Chondrocyte (in vitro differentiated cells): ENCODE data around the gene LPCAT1. TPM values are rescaled to one million over a fixed set of nuclear protein-coding genes. Genes with fewer than 3 reads are reported as not detected.
A peak's percentile ranks its signal among the peaks of the same experiment; 100 is the strongest.

Experiments
- DNase-seq: peaks from one replicate; pipeline ENCODE4 v3.0.0; 2021; ENCODE audit warnings: mixed read lengths, low spot score
- H3K27ac Mint-ChIP-seq: one replicate; pipeline ENCODE4 v1.8.0; 2021; ENCODE audit warnings: mild to moderate bottlenecking, moderate library complexity, mixed read lengths; ENCODE audit not compliant: unreplicated experiment
- H3K27me3 Mint-ChIP-seq: 2 replicates; pipeline ENCODE4 v1.8.0; 2021; ENCODE audit warnings: low read depth, mixed read lengths
- H3K36me3 Mint-ChIP-seq: 2 replicates; pipeline ENCODE4 v1.8.0; 2021; ENCODE audit warnings: low read depth, mixed read lengths
- H3K4me1 Mint-ChIP-seq: 2 replicates; pipeline ENCODE4 v1.8.0; 2021; ENCODE audit warnings: low read depth, mild to moderate bottlenecking, mixed read lengths
- H3K4me3 Mint-ChIP-seq: one replicate; pipeline ENCODE4 v1.8.0; 2021; ENCODE audit warnings: mild to moderate bottlenecking, moderate library complexity, mixed read lengths; ENCODE audit not compliant: unreplicated experiment
- H3K9me3 Mint-ChIP-seq: 2 replicates; pipeline ENCODE4 v1.8.0; 2021; ENCODE audit warnings: low read depth, mixed read lengths
- total RNA-seq: library from RNA; stranded (reverse); gene quantifications from 3 replicates; pipeline ENCODE4 v1.2.1, GENCODE V29; 2021
- TF ChIP-seq, protein P1 (sequence below): fragments of 200-600 bp; sonication (generic); IDR thresholded peaks from 2 replicates; pipeline ENCODE4 v1.5.0; 2021; ENCODE audit warnings: antibody characterized with exemption, mild to moderate bottlenecking, moderate library complexity

Gene LPCAT1
- total RNA-seq, 1 donor from 2014 or later = 49.4 TPM

DNA sequence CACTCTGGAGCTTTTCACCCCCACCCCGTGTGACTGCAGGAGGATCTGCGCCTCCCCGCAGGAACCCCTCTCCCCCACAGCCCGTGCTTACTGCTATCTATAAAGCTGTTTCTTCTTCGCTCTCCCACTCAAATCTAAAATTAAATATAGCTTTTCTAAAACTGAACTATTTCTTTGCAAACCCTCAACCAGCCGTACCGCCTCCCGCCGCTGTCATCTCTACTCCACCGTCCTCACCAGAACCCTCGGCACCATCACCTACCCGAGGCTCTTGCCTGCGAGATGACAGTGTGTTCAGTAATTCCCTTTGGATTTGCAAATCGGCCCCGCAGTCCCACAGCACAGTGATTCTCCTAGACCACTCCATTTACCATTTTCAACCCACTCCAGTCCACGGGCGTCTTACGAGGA lies 13.6 kb downstream of the LPCAT1 start:
- no peak overlapping the region for H3K27ac Mint-ChIP-seq

DNA sequence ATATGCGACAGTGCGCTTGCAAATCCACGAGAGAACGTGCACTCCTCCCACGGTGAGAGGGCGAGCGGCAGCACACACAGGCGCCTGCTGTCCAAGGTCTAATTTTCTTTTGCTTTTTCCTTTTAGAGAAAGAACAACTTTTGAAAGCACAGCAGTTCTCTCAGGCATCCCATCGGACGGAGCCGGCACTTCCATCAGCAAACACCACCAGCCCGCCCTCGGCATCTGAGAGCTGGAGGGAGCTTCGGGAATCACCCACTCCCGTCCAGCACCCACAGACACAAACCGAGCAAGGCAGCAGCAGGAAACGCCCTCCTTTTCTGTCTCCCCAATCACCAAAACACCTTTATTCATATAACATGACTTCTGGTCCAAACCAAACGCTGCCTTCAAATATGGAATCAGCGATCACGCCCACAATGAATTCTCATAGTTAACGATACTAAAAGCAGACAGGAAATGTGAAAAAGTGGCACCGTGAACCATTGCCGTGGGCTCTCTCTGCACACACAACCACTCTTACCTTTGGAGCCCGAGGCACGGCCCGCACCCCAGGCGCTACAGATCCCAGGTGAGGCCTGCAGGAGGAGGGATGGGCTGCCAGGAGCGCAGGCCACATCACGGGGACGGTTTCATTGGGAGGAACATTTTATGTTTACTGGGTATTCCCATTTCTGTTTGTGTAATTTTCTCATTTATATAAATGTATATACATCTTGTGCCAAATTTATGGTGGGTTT lies 14.2 kb downstream of the LPCAT1 start:
- no peaks in the 10 kb centered on the region for H3K27me3 Mint-ChIP-seq
- TF ChIP-seq, protein P1, sequence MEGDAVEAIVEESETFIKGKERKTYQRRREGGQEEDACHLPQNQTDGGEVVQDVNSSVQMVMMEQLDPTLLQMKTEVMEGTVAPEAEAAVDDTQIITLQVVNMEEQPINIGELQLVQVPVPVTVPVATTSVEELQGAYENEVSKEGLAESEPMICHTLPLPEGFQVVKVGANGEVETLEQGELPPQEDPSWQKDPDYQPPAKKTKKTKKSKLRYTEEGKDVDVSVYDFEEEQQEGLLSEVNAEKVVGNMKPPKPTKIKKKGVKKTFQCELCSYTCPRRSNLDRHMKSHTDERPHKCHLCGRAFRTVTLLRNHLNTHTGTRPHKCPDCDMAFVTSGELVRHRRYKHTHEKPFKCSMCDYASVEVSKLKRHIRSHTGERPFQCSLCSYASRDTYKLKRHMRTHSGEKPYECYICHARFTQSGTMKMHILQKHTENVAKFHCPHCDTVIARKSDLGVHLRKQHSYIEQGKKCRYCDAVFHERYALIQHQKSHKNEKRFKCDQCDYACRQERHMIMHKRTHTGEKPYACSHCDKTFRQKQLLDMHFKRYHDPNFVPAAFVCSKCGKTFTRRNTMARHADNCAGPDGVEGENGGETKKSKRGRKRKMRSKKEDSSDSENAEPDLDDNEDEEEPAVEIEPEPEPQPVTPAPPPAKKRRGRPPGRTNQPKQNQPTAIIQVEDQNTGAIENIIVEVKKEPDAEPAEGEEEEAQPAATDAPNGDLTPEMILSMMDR = no peak
- peak; percentile 49 for DNase-seq
- peaks cover 10% of the 10 kb centered on the region for H3K36me3 Mint-ChIP-seq
- H3K27ac Mint-ChIP-seq = no peak overlapping the region
- no peak overlapping the region for H3K4me3 Mint-ChIP-seq
- no peaks in the 10 kb centered on the region for H3K9me3 Mint-ChIP-seq
- no peaks in the 10 kb centered on the region for H3K4me1 Mint-ChIP-seq

More for the DNA sequence above, 13.6 kb downstream of the LPCAT1 start:
- no peaks in the 10 kb centered on the region for H3K4me1 Mint-ChIP-seq
- peak; percentile 68 for DNase-seq
- H3K27me3 Mint-ChIP-seq = no peaks in the 10 kb centered on the region
- H3K36me3 Mint-ChIP-seq = peaks cover 10% of the 10 kb centered on the region
- H3K9me3 Mint-ChIP-seq = no peaks in the 10 kb centered on the region
- H3K4me3 Mint-ChIP-seq = no peak overlapping the region
- TF ChIP-seq, protein P1 = no peak

DNA sequence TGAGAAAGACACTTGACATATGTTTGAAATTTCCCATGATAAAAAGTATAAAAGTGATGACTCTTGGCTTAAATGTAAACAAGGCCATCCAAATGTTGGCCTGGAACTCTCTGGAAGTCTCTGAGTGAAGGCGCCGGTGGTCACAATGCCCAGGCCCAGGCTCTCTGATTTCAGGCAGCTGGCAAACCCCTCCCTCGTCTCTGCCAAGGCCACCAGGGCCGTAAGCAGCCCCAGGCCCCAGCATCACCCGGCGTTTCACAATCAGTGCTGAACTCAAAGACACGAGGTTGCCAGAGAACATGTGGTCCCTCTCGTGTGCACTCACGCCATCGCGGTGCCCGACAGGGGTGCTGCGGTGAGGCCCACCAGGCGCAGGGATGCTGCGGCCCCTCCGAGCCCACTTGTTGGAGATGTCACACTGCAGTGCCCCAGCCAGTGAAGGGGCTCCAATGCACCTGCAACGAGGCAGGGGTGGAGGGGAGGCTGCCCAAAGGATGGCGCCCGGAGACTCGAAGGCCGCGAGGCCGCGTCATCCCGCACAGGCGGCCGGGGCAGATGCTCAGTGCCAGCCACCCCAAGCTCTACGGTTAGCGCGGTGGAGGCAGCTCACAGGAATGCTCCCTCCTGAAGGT lies 15.0 kb downstream of the LPCAT1 start:
- DNase-seq = peak; percentile 93

DNA sequence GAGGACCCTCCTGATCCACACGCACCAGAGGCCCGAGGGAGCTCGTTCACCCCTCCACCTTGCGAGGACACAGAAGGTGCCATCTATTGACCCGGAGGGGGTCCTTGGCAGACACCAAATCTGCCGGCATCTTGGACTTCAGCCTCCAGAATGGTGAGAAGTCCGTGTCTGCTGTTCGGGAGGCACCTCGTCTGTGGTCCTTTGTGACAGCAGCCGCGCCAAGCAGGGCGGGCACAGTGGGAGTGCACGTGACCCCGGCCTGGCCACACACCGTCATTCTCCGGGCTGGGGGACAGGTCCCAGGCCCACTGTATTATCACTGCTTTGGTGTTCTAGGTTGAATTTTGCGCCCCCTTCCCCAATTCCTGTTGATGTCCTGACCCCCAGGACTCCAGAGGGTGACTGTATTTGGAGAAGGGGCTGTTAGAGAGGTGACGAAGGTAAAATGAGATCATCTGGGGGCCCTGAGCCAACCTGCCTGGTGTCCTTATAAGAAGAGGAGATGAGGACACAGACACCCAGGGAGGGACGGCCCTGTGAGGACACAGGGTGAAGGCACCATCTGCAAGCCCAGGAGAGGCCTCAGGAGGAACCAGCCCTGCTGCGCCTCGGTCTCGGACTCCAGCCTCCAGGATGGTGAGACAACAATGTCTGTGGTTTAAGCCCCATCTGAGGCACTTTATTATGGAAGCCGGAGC lies 15.7 kb downstream of the LPCAT1 start:
- TF ChIP-seq, protein P1 = no peak
- DNase-seq = peak; percentile 64
- Mint-ChIP-seq H3K9me3 (no peaks in the 10 kb centered on the region), H3K4me3 (no peak overlapping the region), H3K4me1 (peaks cover 7% of the 10 kb centered on the region), H3K27ac (no peak overlapping the region), H3K27me3 (no peaks in the 10 kb centered on the region), H3K36me3 (peaks cover 10% of the 10 kb centered on the region)

More for the DNA sequence above, 15.0 kb downstream of the LPCAT1 start:
- Mint-ChIP-seq H3K9me3 (no peaks in the 10 kb centered on the region), H3K27ac (no peak overlapping the region), H3K27me3 (no peaks in the 10 kb centered on the region), H3K4me1 (peaks cover 4% of the 10 kb centered on the region), H3K4me3 (no peak overlapping the region), H3K36me3 (peaks cover 10% of the 10 kb centered on the region)
- TF ChIP-seq, protein P1 = no peak

DNA sequence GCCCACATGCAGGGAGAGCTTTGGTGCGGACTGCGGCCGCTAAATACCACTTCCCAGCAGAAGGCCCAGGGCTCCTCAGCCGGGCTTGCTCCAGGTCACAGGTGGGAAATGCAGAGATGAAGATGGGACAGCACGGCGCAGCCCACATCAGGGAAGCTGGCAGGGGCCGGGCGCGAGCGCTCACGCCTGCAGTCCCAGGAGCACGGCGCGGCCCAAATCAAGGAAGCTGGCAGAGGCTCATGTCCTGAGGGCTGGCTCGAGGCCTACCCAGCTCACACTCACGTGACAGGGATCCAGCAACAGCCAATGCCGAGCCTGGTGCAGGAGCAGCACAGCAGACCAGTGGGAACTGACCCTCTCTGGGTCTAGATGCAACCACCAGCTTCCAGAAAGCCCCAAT lies 16.3 kb downstream of the LPCAT1 start:
- H3K4me1 Mint-ChIP-seq = peaks cover 7% of the 10 kb centered on the region
- H3K9me3 Mint-ChIP-seq = no peaks in the 10 kb centered on the region
- H3K4me3 Mint-ChIP-seq = no peak overlapping the region
- no peak overlapping the region for H3K27ac Mint-ChIP-seq
- TF ChIP-seq, protein P1 = no peak
- no peaks in the 10 kb centered on the region for H3K27me3 Mint-ChIP-seq
- peaks cover 8% of the 10 kb centered on the region for H3K36me3 Mint-ChIP-seq
- DNase-seq = peak; percentile 82
